NCI-H524 (cell line): ENCODE data around the gene FMN1.

Source experiments
- DNase-seq, 2 experiments: peaks; one replicate each; lab custom pipeline; 2025; lab: John Stamatoyannopoulos, UW

Gene FMN1

DNA sequence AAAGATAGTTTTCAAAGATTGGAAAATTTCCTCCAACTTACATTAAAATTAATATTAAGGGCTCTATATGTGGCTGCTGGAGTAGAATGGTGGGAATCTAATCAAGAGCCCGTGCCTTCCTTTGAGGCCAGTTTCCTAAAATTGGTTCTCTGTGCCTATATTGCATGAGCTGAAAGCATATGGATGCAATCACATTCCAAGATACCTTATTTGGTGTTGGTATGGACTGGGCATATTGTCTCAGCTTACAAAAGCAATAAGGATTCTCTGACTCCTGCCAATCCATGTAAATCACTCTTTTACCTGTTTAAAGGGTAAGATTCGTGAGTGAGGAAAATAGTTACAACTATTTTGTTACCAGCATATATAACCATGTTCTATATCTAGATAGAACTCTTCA, 365.1 kb downstream of the FMN1 start:
- DNase-seq, result no peak

DNA sequence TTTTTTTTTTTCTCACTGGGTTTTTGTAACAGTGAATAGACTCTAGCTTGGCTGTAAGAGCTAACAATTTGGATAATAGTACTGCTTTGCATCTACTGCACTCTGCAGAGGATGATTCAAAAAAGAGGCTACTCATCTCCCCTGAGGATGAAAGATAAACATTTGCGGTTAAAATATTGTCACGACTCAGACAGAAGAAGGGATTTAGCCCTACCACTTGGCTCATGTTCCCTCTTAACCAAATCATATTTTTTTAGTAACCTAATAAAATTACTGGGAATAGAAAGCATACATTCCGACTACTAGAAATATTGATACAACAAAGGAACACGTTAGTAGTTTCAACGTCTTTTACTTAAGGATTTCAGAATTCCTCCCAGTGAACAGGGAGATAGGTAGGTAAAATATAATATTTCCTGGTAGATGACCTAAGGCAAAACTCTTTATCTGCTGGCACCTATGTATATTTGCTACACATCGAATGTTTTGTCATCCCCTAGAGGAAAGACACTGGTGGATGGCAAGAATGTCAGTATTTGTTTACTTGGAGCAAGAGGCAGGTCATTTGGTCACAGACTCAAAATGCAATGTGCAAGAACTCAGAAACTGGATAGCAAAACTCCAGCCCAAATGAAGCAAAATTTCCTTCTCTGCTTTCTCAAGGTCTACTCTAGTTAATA, 365.9 kb downstream of the FMN1 start:
- no peak for DNase-seq

DNA sequence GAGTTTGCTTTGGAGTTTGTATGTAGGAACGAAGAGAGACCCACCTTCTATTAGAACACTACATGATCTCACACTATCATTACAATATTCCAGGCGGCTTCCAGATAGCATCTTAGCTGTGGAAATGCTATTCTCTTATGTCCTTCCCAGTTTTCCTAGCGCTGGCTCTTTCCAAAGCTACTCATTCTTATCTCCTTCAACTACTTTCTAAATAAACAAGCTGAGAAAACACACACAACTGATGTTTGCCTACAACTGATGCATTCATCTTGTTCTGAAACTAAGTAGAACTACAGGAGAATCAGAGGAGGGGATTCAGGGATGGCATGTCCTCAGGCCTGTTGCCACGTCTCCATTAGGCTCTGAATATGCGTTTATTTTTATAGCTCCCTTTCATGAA, 367.8 kb downstream of the FMN1 start:
- DNase-seq, result no peak

DNA sequence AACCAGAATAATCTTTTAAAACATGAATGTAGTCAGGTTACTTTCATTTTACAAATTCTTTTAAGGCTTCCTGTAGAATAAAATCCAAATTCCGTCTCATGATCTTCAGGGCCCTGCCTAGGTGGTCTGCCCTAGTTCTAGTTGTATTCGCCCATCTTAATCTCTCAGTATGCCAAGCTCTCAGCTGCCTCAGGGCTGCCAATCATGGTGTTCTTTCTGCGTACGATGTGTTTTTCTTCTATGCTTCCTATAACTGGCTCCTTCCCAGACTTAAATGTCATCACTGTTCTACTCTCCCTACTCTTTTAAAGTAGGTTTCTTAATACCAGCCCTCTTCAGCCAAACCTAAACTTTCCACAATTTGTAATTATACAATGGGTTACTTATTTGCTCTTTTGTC, 369.3 kb downstream of the FMN1 start:
- no peak for DNase-seq

DNA sequence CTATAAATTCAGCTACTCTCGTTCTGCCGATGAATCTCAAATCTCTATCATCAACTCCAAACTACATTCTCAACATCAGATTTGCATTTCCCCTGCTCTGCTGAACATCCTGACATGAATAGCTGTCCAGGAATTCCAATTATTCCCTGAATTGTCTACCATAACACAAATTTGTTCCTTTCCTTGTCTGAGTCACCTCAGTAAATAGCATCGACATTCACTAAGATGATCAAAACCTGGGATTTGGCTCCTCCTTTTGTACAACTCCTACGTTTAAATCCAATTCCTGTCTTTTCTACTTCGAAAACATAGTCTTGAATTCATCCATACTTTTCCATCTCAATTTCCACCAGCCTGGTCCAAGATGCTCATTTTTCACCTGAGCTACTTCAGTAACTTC, 369.7 kb downstream of the FMN1 start:
- no peak for DNase-seq

DNA sequence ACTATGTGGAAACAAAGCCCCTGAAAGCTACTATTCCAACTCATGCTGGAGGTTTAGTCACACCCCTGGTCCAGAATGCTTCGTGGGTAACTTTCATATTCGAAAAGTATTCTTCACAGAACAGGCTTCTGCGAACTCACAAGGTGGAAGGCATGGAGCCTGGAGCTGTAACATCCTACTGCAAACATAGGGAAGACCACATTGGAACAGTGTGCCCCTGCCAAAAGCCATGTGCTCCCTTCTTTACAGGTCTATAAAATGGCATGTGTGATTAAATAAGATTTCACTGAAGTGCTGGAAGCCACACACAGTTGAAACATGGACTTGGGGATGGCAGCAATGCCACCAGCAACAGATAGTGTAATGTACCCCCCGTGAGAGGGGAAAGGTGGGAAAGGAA, 370.8 kb downstream of the FMN1 start:
- no peak for DNase-seq

DNA sequence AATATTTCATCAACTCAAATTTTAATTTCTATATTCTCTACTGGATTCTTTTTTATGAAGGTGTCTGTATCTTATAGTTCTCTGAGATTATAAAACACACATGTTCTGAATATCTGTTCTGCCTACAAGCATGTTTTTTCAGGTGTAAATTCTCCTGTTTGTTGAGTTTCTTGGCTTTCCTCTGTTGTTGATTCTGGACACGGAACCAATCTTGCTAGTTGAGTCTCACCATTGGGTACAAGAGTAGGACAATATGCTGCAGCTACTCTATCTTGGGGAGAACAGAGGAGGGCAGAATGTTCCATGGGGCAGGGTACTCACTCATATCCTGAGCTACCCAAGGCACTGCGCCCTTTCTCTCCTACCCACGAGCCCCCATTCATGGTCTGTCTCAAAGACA, 371.8 kb downstream of the FMN1 start:
- DNase-seq, result no peak

DNA sequence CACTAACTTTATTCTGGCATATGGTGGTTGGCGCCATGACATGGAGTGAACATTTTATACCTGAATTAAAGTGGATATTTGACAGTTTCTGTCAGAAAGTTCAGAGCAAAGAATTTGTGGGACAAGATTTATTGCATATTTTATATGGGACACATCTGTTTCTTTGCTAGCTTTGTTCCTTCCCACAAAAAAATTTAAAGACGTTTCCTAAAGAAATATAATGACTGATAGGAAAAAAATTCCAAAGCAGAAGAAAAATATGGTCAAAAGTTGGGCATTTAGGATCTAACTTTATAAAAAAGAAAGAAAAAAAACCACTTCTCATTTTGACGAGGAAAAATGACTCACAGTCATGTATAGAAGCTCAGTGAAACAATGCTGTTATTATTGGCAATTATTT, 375.1 kb downstream of the FMN1 start:
- no peak for DNase-seq

DNA sequence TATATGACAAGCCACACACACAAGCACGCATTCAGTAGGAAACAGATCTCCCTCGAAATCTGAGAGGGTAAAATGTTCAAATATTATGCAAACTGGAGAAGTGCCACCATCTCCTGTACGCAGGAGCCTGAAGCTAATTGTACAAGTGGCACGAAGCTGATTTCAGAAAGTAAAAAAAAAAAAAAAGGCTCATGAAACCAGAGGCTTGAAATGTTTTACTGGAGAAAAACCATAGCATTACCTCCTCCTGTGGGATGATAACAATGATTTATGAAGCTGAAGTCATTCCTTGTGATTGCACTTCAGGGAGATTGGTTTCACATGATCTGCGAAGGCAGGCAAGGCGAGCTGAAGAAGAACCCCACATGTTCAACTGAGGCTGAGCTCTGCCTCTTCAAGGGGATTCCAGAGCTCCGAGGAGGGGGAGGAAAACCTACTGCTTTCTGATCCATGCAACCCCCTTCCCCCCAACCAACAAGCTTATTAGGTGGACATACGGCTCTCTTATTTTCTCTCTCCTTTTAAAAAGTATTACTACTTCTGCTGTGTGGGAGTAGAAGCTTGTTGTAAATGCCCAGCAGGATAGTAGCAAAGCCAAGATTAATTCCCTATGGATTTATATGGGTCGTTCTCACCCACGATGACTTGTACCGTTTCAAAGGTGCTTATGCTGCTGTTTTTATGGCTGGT, 375.6 kb downstream of the FMN1 start:
- peak; percentile 97 to 98 for DNase-seq

DNA sequence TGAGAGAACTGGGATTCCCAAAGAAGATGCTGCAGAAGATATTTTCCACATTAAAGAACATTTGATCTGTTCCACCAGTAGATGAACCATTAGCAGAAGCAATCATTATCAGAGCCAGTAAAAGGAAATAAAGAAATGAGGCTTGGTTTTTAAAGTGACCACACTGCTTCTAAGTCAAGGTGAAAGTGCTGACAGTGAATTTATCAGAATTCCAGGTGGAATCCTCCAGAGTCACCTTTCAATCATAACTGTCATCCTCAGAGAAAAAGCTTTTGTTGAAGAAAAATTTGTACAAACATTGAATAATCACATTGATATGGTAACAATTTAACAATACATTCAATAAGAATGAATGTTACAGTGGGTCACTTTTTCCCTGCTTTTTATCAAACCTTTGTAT, 376.9 kb downstream of the FMN1 start:
- no peak for DNase-seq

DNA sequence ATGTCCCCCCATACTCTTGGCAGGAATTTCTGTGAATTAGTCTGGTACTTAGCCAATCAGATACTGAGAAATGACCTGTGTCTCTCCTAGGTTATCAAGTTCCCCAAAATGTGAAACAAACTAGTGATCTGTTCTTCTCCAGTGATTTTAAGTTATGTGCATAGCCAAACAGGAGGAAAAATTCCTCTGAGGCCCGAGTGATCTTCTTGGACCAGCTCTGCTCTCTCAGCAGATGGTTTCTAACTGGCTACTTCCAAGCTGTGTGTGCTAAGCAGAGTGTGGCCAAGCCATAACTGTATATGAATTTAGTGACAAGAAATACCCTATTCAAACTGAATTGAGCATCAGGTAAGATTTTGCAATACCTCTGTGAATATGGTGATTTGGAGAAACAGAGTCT, 387.2 kb downstream of the FMN1 start:
- DNase-seq, result no peak

DNA sequence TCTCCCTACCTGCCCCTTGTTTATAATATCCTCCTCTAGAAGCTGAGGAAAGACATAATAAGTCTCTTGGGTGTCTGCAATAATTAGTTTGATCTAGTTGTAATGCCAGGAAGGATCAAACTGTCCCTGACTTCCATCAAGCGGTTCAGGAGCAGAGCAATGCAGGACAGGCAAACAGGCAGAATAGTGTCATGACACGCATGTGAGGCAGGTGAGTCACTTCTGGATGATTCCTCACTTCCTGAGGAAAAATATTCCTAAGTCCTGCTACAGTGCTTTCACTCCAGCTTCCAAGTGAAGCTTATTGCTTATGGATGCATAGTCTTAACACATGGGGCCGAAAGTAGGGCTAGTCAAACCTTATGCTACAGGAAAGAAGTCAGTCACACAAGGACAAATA, 390.9 kb downstream of the FMN1 start:
- no peak for DNase-seq

DNA sequence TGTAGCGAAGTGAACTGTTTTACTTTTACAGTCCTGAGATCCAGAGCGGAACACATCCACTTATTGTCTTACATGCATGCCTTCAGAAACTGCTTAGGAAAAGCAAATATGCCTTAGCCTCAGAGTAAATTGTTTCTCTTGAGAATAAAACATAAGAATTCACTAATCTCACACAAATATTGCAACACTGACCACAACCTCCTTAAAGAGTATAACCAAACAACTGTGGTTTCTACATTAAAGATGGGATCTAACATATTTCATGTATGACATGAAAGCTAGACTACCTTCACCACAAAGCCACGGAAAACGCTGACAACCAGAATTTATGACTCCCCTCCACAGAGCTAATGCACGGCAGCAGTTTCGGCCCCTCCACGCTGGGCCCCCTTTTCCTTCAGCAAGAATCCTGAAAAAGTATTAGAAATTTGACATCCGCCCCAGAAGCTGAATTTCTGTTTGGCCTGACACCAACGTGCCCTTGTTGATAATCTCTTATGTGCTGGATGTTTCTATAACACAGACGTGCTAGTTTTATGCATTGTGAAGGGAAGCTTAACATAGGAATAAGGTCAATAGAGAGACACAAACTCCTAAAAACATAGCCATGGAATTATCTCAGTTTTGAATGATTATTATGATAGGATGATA, 392.1 kb downstream of the FMN1 start:
- no peak for DNase-seq

DNA sequence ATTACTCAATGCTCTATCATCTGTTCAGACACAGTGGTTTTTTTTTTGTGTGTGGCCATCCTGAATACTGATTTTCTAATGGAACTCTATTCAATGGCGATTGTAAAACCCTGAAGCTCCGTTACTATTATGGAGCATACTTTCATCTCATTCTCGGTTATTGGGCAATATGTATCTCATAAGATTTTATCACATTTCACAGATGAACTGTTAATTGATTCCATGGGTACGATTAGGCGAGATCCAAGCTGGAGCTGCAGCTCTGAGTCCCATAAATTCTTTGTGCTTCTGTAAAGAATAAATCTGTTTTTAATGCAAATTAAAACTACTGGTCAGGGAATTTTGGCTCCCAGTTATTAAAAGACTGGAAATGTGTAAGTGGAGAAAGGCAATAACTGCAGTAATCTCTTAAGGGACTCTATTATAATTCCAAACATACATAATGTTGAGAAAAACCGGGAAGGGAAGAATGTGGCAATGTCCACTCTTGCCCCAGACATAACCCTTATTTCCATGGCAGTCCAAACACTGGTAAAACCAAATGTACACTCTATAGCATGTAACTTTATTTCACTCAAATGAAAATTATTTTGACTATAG, 394.5 kb downstream of the FMN1 start:
- DNase-seq, result no peak

DNA sequence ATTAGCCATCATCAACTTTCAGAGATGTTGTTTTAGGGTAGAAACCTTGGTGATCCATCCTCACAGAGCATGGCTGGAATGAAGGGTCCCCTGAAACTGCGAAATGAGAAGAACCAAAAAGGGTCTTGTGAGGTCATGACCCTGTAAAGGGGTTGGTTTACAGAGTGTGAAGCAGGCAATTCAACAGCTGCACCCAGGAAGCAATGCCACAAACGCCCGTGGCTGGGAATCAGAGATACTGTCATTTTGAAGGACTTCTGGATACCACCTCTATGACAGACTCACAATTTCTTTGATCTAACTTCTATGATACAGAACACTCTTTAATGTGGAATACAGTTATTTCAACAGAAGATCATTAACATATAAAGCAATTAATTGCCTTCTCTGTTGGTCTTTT, 397.7 kb downstream of the FMN1 start:
- no peak for DNase-seq

DNA sequence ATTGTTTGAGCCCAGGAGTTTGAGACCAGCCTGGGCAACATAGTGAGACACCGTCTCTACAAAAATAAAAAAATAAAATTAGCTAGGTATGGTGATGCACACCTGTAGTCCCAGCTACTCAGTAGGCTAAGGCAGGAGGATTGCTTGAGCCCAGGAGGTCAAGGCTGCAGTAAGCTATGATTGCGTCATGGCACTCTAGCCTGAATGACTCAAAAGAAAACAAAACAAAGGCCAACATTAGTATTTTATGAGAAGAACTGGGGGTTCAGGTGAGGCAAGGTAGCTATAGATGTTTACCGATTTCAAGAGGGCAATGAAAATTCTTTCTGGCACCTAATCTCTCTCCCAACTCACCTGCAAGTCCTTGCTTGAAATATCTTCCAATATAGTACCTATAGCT, 399.5 kb downstream of the FMN1 start:
- no peak for DNase-seq

DNA sequence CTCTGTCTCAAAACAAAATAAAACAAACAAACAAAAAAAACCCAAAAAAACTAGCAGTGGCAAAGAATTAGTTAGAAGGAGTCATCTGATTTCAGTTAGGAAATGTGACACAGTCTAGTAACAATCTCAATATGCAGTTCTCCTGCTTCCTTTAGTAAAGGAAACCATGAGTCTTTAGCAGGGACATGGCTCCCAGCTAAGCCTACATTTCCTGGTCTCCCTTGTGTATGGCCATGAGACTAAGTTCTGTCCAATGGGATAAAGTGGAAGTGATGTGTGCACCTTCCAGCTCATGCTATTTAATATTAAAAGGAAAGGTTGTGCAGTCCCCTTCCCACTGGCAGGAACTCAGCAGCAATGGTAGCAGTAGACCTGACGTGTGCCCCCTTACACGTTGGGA, 402.1 kb downstream of the FMN1 start:
- DNase-seq, result no peak

DNA sequence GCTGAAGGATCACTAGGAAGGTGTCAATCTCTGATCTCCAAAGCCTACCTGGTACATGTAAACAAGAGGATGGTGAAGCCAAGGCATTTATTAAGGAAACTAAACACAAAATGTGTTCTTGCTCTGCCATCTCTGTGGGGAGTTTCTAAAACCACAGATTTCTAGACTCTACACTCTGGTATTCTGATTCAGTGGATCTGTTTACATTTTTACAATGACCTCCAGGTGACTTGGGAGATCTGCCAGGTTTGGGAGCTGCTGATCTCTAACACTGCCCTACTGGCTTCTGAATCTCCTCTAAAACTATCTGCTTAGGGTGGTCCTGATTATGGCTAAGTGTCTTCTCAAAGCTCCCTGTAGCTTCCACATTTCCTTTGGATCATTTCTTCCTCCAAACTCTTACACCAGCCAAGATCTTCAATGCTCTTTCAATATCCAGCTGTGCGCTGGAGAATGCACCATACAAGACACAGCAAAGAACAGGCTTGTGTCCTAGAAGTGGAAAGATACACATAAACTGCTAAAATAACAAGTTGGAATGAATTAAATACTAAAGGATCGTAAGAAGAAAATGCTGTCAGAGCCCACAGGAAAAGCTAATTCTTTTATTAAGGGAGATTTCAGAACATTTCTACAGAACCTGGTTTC, 404.0 kb downstream of the FMN1 start:
- DNase-seq, result no peak

DNA sequence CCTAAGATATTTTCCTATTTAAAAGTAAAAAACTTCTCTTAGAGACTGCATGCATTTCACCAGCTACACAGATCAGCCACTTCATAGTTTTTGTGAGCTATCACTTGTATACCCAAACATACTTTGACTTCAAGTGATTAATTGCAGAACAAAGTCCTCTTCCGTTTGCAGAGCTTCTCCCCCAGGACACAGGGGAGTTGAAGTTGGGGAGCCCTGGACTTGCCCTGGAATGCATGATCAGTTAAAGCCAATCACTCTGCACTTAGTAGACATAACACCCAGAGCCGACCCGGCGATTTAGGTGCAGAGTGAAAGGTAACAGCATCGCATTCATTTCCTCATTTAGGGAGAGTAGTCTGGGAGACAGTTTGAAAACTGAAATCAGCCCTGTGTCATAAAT, 406.6 kb downstream of the FMN1 start:
- no peak for DNase-seq

DNA sequence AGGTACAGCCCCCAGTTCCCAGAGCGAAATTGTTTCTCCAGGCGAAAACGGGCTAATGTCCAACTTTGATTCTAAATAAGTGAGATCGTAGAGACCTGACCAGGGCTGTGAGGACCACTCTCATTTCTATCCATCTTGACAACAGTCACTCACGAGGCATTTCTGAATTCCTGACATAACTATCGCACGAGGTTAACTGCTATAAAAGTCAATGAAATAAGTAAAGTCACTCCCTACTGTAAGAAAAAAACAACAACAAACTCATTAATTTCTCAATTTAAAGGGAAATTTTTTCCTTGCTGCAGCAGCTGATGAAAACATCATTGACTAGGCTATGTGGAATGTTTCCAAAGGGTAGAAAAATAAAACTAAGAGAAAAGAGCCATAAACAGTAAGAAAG, 407.6 kb downstream of the FMN1 start:
- no peak for DNase-seq

DNA sequence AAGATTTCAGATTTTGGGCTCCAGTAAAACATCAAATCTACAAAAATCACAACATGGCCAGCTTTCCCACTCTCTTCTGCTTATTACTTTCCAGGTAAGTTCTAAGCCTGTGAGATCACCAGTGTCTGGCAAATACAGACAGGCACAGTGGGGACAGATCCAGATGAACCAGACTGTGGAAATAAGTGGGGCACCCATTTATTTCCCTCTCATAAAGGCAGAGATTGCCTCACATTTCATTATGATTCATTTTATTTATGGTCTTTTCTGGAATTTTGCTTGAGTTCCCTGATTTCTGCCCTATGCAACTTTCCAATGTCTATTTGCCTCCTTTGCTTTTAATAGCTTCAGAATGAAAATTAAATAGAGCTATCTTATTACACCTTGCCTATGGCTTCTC, 409.9 kb downstream of the FMN1 start:
- DNase-seq, result no peak

DNA sequence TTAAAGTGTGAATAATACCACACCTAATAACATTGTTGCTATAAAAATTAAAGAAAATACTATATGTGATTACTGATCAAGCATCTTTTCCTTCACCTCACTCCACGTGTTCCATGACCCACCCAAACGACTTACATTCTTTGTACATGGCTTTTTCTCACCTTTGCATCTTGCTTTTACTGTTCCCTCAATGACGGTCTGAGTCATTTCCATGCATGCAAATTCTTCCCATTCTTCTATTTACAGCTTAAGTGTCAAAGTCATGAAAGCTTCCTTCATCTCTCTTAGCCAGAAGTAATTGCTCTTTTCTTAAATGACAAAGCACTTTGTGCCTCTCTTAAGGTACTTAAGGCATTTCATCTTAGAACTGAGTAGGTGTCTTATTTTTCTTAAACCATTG, 412.7 kb downstream of the FMN1 start:
- no peak for DNase-seq
